COLO829 (cell line): ENCODE results near the gene GPR6.

Experiments
- DNase-seq: peaks from one replicate; pipeline ENCODE4 v3.0.0; 2012; ENCODE audit warnings: low spot score

GPR6 gene

GRCh38 chr6:109999740-110000139 lies 21.6 kb downstream of the GPR6 start:
- no peak for DNase-seq

- DNase-seq = no peak
Measured at GRCh38 chr6:110002676-110003075, 24.6 kb downstream of the GPR6 start.

GRCh38 chr6:110013386-110013785 lies 35.3 kb downstream of the GPR6 start:
- DNase-seq = no peak

GRCh38 chr6:110015206-110015605 lies 37.1 kb downstream of the GPR6 start:
- no peak for DNase-seq

- DNase-seq = no peak
Measured at GRCh38 chr6:110017306-110017705, 39.2 kb downstream of the GPR6 start.

- no peak for DNase-seq
Measured at GRCh38 chr6:110017946-110018345, 39.8 kb downstream of the GPR6 start.

- no peak for DNase-seq
Measured at GRCh38 chr6:110018486-110018885, 40.4 kb downstream of the GPR6 start.

GRCh38 chr6:110020888-110021287 lies 42.8 kb downstream of the GPR6 start:
- no peak for DNase-seq

GRCh38 chr6:110029144-110029543 lies 51.0 kb downstream of the GPR6 start:
- no peak for DNase-seq
